BLaER1 (cell line): ENCODE results near the gene RPUSD2.

ENCODE experiments used
- H3K27ac ChIP-seq: shearing (Covaris generic); formaldehyde crosslinking; 2 replicates; pipeline ENCODE4 v1.8.1; 2022
- H3K27me3 ChIP-seq: shearing (Covaris generic); formaldehyde crosslinking; 2 replicates; pipeline ENCODE4 v1.8.1; 2022
- H3K36me3 ChIP-seq: shearing (Covaris generic); formaldehyde crosslinking; 2 replicates; pipeline ENCODE4 v1.8.1; 2022
- H3K4me1 ChIP-seq: shearing (Covaris generic); formaldehyde crosslinking; 2 replicates; pipeline ENCODE4 v1.8.1; 2022
- H3K4me2 ChIP-seq: shearing (Covaris generic); formaldehyde crosslinking; 2 replicates; pipeline ENCODE4 v1.8.1; 2022
- H3K4me3 ChIP-seq: shearing (Covaris generic); formaldehyde crosslinking; 2 replicates; pipeline ENCODE4 v1.8.1; 2022
- H3K9ac ChIP-seq: shearing (Covaris generic); formaldehyde crosslinking; 2 replicates; pipeline ENCODE4 v1.8.1; 2022
- H3K9me3 ChIP-seq: shearing (Covaris generic); formaldehyde crosslinking; 2 replicates; pipeline ENCODE4 v1.8.1; 2022
- H4K20me1 ChIP-seq: shearing (Covaris generic); formaldehyde crosslinking; 2 replicates; pipeline ENCODE4 v1.8.1; 2022
- Cebpa-rat ChIP-seq: shearing (Covaris generic); IDR thresholded peaks from 2 replicates; pipeline ENCODE4 v1.8.1; 2022

RPUSD2 gene

DNA sequence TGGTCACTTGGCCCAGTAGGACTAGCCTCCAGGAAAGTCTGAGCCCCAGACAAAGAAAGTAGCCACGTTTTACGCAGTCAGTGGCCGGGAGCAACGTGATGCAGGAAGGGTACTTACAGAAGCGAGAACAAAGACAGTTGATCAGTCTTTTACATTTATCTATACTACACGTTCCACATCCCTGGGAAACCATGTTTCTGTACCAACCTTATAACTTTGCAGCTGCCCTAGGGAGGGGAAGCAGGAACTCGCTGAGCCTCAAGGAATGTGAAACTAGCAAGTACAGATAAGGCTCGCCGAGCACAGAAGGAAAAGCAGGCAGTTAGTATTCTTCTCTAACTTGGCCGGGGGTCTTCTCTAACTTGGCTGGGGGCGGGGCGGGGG lies 21.6 kb downstream of the RPUSD2 start:
- Histone ChIP-seq H3K4me1 (peaks cover 39% of the 10 kb centered on the region), H3K9ac (peak overlapping the region; percentile 69), H3K27me3 (no peaks in the 10 kb centered on the region), H4K20me1 (no peaks in the 10 kb centered on the region), H3K4me3 (peak overlapping the region; percentile 65), H3K36me3 (no peaks in the 10 kb centered on the region), H3K4me2 (peak overlapping the region; percentile 76), H3K27ac (peak overlapping the region; percentile 73), H3K9me3 (no peaks in the 10 kb centered on the region)
- no peak for TF ChIP-seq Cebpa-rat

DNA sequence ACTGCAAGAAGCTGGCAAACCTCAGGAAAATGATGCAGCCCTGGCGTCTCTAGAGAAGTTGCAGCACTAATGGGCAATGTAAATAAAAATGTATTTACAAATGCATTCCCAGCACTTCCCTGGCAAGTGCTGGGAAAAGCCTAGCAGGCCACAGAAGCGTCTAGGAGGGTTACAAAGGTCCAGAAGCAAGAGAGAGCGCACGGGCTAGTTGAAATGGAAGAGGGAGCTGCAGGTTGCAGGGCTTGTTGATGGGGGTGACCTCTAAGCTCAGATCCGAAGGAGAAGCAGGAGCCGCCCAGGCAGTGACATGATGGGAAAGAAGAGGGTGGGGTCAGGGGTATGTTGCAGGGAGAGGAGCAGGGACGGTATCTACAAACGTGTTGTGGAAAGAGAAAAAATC lies 22.3 kb downstream of the RPUSD2 start:
- Histone ChIP-seq H3K9me3 (no peaks in the 10 kb centered on the region), H3K9ac (peak overlapping the region; percentile 21; the same call in 1 of the 2 replicates), H3K4me1 (peaks cover 46% of the 10 kb centered on the region), H3K27me3 (no peaks in the 10 kb centered on the region), H4K20me1 (no peaks in the 10 kb centered on the region), H3K4me3 (peak overlapping the region; percentile 65), H3K36me3 (no peaks in the 10 kb centered on the region), H3K27ac (no peak overlapping the region; the same call in 1 of the 2 replicates), H3K4me2 (peak overlapping the region; percentile 76)
- TF ChIP-seq Cebpa-rat, result no peak

DNA sequence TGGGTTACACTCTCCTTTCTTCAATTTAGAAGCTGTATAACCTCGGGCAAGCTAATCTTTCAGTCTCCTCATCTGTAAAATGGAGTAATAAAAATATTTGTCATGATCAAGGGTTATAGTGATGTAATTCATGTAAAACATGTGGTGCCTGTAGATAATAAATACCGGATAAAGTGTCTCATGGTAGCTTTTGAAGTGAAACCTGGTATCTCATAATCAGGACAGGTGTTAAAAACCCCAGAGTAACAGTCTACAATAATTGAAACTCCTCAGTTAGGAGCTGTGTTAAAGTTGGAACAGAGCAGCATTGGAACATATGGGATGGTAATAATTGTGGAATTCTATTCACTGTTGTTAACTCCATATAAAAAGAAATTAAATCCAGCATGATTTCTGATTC lies 24.1 kb downstream of the RPUSD2 start:
- Histone ChIP-seq H3K27me3 (no peaks in the 10 kb centered on the region), H4K20me1 (no peaks in the 10 kb centered on the region), H3K9me3 (no peaks in the 10 kb centered on the region), H3K9ac (no peak overlapping the region), H3K36me3 (peaks cover 2% of the 10 kb centered on the region; the same call in 1 of the 2 replicates), H3K4me3 (no peak overlapping the region), H3K27ac (no peak overlapping the region), H3K4me2 (0 out of 2 replicates have a peak overlapping the region, but pooled peaks have one; percentile 20), H3K4me1 (peaks cover 51% of the 10 kb centered on the region)
- no peak for TF ChIP-seq Cebpa-rat

DNA sequence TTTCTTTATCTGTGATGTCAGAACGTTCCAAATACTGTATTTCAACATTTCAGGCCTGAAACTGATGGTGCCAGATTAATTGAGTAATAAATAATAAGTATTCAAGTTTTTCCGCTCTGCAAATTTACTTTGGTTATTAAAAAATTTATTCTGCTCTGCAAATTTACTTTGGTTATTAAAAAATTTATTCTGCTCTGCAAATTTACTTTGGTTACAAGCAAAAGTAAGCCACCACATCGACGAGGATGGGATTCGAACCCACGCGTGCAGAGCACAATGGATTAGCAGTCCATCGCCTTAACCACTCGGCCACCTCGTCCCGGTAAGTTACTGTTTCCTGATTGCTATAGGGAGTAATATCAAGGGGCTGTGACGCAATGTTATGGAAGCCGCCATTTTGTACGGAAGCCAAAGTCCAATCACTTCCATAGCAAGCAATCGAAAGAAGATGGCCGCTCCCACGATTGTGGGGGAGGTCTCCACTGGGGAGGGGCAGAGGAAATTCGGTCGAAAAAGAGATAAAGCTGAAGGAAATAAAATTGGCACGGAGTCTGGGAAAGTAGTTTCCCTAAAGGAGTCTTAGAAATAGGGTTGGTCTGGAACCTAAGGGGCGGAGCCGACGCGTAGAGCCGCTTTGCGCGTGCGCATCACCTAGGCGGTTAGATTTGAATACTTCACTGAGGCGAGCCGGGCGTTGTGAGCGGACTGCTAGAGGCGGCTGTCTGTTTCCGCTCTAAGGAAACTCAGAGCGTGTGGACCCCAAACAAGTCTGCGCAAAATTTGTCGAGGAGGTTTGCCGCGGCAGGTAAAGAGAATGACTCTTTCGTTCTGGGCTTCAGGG lies 24.7 kb downstream of the RPUSD2 start, which contains the start of gene KNL1:
TSS of gene KNL1 (plus strand) at position 662 of the 841 bp plus-strand sequence. CDS start 8,683 bp downstream, outside the sequence.
- Histone ChIP-seq H3K4me3 (peak within 1 kb of the TSS; percentile 83), H3K9me3 (no peaks in the 10 kb centered on the region), H3K27me3 (no peaks in the 10 kb centered on the region), H3K4me1 (peaks cover 48% of the 10 kb centered on the region), H4K20me1 (no peaks in the 10 kb centered on the region), H3K27ac (peak within 1 kb of the TSS; percentile 94), H3K4me2 (peak within 1 kb of the TSS; percentile 85), H3K36me3 (peaks cover 8% of the 10 kb centered on the region), H3K9ac (peak within 1 kb of the TSS; percentile 90)
- TF ChIP-seq Cebpa-rat, result peak; percentile 98

DNA sequence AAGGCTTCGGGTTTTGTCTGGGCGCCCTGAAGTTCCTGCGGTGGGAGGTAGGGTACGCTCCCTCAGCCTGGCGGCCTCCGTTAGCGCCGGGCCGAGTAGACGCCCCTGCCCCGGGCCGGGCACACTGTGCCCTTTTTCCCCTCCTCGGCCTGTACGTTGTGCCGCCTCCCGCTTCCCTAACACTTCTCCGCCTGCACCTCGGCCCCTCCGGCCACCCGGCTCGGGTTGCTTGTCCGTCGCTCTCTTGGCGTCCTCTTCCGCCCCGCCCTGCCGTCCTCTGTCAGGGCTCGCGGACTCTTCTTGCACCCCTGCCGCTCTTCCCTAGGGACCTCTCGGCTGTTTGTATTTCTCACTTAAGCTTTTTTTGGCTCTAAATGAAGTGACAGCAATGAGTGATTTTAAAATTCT lies 25.3 kb downstream of the RPUSD2 start:
- H3K4me2 ChIP-seq, result peak overlapping the region; percentile 85
- H3K9ac ChIP-seq, result peak overlapping the region; percentile 90
- TF ChIP-seq Cebpa-rat, result no peak
- peak overlapping the region; percentile 94 for H3K27ac ChIP-seq
- H3K4me1 ChIP-seq, result peaks cover 41% of the 10 kb centered on the region
- no peaks in the 10 kb centered on the region for H3K27me3 ChIP-seq
- H4K20me1 ChIP-seq, result no peaks in the 10 kb centered on the region
- peaks cover 14% of the 10 kb centered on the region for H3K36me3 ChIP-seq
- no peaks in the 10 kb centered on the region for H3K9me3 ChIP-seq
- peak overlapping the region; percentile 83 for H3K4me3 ChIP-seq

DNA sequence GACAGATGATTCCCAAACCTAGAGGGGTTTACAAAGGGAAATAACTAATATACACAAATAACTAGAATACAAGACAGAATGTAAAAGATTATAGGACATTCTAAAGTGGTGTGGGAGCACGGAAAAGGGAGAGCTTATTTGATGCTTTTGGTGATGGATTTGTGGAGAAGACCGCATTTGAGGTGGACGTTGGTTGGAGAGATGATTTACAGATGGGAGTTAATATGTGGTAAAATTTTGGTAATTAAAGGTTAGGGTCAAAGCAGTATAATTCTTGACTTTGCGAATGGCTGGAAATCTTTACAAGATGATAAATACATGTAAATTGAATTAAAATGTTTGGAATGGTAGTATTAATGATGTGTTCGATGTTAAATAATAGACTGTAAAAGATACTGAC lies 26.1 kb downstream of the RPUSD2 start:
- H3K9me3 ChIP-seq, result no peaks in the 10 kb centered on the region
- peak overlapping the region; percentile 85 for H3K4me2 ChIP-seq
- peak overlapping the region; percentile 90 for H3K9ac ChIP-seq
- peak overlapping the region; percentile 7; the same call in 1 of the 2 replicates for H3K27ac ChIP-seq
- H3K4me3 ChIP-seq, result peak overlapping the region; percentile 83
- H3K4me1 ChIP-seq, result peaks cover 38% of the 10 kb centered on the region
- H3K27me3 ChIP-seq, result no peaks in the 10 kb centered on the region
- no peaks in the 10 kb centered on the region for H4K20me1 ChIP-seq
- no peak for TF ChIP-seq Cebpa-rat
- H3K36me3 ChIP-seq, result peaks cover 15% of the 10 kb centered on the region

DNA sequence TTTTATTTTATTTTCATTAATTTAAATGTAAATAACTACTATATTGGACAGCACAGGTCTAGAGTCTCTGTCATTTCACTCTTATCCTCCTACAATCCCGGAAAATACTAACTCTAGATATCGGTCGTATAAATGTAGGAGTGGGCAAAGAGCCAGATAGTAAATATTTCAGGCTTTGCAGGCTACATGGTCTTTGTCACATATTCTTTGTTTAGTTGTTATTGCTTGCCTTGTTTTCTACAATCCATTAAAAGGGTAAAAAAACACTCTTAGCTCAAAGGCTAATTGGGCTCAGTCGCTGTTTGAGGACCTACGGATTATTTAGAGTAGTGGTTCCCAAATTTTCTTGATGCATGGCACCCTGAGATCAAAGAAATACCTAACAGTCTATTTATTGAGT lies 26.7 kb downstream of the RPUSD2 start:
- no peak for TF ChIP-seq Cebpa-rat

DNA sequence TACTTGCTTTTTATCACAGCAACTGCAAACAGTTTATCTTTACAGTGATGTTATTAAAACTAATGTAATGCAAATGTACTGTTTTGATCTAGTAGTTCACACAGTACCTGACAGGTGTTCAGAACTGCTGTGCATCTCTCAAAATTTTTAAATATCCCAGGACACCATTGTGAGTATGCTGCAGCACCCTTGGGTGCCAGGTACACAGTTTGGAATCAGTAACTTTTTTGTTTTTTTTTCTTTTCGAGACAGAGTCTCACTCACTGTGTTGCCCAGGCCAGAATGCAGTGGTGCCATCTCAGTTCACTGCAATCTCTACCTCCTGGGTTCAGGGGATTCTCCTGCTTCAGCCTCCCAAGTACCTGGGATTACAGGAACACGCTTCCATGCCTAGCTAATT lies 27.9 kb downstream of the RPUSD2 start:
- no peaks in the 10 kb centered on the region for H3K27me3 ChIP-seq
- H3K9me3 ChIP-seq, result peaks cover 11% of the 10 kb centered on the region; the same call in 1 of the 2 replicates
- no peak overlapping the region for H3K27ac ChIP-seq
- no peaks in the 10 kb centered on the region for H4K20me1 ChIP-seq
- no peak overlapping the region for H3K4me3 ChIP-seq
- no peak for TF ChIP-seq Cebpa-rat
- H3K4me2 ChIP-seq, result no peak overlapping the region
- H3K9ac ChIP-seq, result no peak overlapping the region
- peaks cover 24% of the 10 kb centered on the region for H3K4me1 ChIP-seq
- peaks cover 25% of the 10 kb centered on the region for H3K36me3 ChIP-seq

More for the DNA sequence above, 26.7 kb downstream of the RPUSD2 start:
- Histone ChIP-seq H3K4me1 (peaks cover 33% of the 10 kb centered on the region), H3K27ac (no peak overlapping the region), H3K4me3 (peak overlapping the region; percentile 83; the same call in 1 of the 2 replicates), H3K4me2 (peak overlapping the region; percentile 85), H3K9me3 (0 out of 2 replicates have a peak, but pooled peaks cover 3% of the 10 kb centered on the region), H3K27me3 (no peaks in the 10 kb centered on the region), H3K9ac (0 out of 2 replicates have a peak overlapping the region, but pooled peaks have one; percentile 90), H3K36me3 (peaks cover 16% of the 10 kb centered on the region), H4K20me1 (no peaks in the 10 kb centered on the region)

DNA sequence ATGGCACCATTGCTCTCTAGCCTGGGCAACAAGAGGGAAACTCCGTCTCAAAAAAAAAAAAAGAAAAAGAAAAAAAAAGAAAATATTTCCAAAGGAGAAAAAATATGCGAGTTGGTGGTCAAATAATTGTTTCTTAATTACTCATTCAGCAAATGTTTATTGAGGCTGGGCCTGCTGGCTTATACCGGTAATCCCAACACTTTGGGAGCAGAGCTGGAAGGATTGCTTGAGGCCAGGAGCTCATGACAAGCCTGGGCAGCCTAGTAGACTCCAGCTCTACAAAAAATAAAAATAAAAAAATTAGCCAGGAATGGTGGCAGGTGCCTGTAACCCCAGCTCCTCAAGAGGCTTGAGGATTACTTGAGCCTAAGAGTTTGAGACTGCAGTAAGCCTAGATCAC lies 29.0 kb downstream of the RPUSD2 start:
- Histone ChIP-seq H3K4me2 (no peak overlapping the region), H3K9ac (no peak overlapping the region), H3K4me1 (peaks cover 24% of the 10 kb centered on the region), H3K36me3 (peaks cover 32% of the 10 kb centered on the region), H3K9me3 (peaks cover 11% of the 10 kb centered on the region; the same call in 1 of the 2 replicates), H3K27me3 (no peaks in the 10 kb centered on the region), H4K20me1 (no peaks in the 10 kb centered on the region), H3K4me3 (no peak overlapping the region), H3K27ac (no peak overlapping the region)
- TF ChIP-seq Cebpa-rat, result no peak

DNA sequence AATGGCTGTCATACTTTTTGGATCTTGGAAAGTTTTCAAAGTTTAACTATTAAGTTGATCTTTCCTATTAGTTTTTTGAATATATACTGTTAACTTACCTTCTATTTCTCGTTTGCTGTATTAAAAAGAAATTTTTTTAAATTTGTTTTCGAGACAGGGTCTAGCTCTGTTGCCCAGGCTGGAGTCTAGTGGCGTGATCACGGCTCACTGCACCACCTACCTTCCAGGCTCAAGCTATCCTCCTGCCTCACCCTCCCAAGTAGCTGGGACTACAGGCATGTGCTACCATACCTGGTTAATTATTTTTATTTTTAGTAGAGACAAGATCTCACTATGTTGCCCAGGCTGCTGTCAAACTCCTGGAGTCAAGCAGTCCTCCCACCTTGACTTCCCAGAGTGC lies 29.6 kb downstream of the RPUSD2 start:
- no peak overlapping the region for H3K4me3 ChIP-seq
- no peaks in the 10 kb centered on the region for H3K27me3 ChIP-seq
- peaks cover 11% of the 10 kb centered on the region; the same call in 1 of the 2 replicates for H3K9me3 ChIP-seq
- H3K27ac ChIP-seq, result no peak overlapping the region
- H3K9ac ChIP-seq, result no peak overlapping the region
- H3K4me2 ChIP-seq, result no peak overlapping the region
- peaks cover 20% of the 10 kb centered on the region for H3K4me1 ChIP-seq
- peaks cover 37% of the 10 kb centered on the region for H3K36me3 ChIP-seq
- no peak for TF ChIP-seq Cebpa-rat
- peaks cover 5% of the 10 kb centered on the region; the same call in 1 of the 2 replicates for H4K20me1 ChIP-seq
